Right cardiac atrium (tissue), 5 donors: ENCODE data around the gene COQ7. TPM values are rescaled to one million over a fixed set of nuclear protein-coding genes. Genes with fewer than 3 reads are reported as not detected.

ENCODE experiments used
- ATAC-seq, 2 donors: fragments of 200-7000 bp; cut with Tn5 transposase; one replicate each; pipeline versions ENCODE4 v1.8.0 to v1.9.1; 2020; ENCODE audit warnings: moderate library complexity in 2 of 2, mild to moderate bottlenecking in 1 of 2
- DNase-seq, 3 donors: peaks; one replicate each; pipeline ENCODE4 v3.0.0-alpha.2; 2020
- H3K27ac ChIP-seq: one replicate; pipeline ENCODE4 v1.5.1; 2013; ENCODE audit warnings: mild to moderate bottlenecking, low read length, control low read depth, moderate library complexity
- H3K27me3 ChIP-seq: one replicate; pipeline ENCODE4 v1.6.1; 2013; ENCODE audit not compliant: control insufficient read depth, insufficient read depth
- H3K4me1 ChIP-seq: one replicate; pipeline ENCODE4 v1.6.1; 2013; ENCODE audit warnings: low read length; ENCODE audit not compliant: control insufficient read depth, insufficient read depth
- H3K4me3 ChIP-seq: one replicate; pipeline ENCODE4 v1.5.1; 2013; ENCODE audit warnings: low read length, control low read depth
- H3K9me3 ChIP-seq: one replicate; pipeline ENCODE4 v1.6.1; 2013; ENCODE audit warnings: low read length; ENCODE audit not compliant: control insufficient read depth
- WGBS: extraction: QIAGEN DNeasy Blood & Tissue Kit; methylation state at CpG from one replicate; pipeline ENCODE4 v1.1.7; 2013; 5-methylcytosine and 5-hydroxymethylcytosine counted together
- intact Hi-C, 4 donors: fragments of 100-400 bp; cut with DNase I; formaldehyde crosslinking; loops; one replicate each; pipeline versions ENCODE4 v1.11.0 to v1.14.0; 2022 to 2023
- polyA plus RNA-seq: library from polyadenylated mRNA; stranded (reverse); fragments of 200-250 nt; gene quantifications from one replicate; pipeline ENCODE4 v1.2.3, GENCODE V29; 2013
- total RNA-seq, 4 donors: library from RNA; stranded (reverse); fragmentation: NEBNext Ultra II Directional; extraction: Animal tissue kit (Norgen Biotek cat#: 25700); gene quantifications; one replicate each; pipeline ENCODE4 v1.2.1, GENCODE V29; 2021
- donor health status: healthy with polysubstance abuse.
- donor health status: DM: no; HTN: yes; CAD: no.
- donor health status: DM: no; HTN: no; CAD: no.
- donor health status: DM: no; HTN: yes; CAD: no; lungs with severe emphysema.
- donor health status: DM: yes; HTN: yes; CAD: no.

COQ7 gene
- total and polyA plus RNA-seq, 5 donors, result 28.7 to 36.5 (median 33.5) TPM

GRCh38 chr16:19098173-19098572, 30.8 kb downstream of the COQ7 start:
- DNase-seq, result no peak
- WGBS, result 80% methylated on average over 1 of the region's 1 CpG
- intact Hi-C loops, result loop anchor here in 1 of 4 donors (10.0 kb wide), 1 partner anchor 407 kb away; no protein-coding TSS in a partner anchor

DNA sequence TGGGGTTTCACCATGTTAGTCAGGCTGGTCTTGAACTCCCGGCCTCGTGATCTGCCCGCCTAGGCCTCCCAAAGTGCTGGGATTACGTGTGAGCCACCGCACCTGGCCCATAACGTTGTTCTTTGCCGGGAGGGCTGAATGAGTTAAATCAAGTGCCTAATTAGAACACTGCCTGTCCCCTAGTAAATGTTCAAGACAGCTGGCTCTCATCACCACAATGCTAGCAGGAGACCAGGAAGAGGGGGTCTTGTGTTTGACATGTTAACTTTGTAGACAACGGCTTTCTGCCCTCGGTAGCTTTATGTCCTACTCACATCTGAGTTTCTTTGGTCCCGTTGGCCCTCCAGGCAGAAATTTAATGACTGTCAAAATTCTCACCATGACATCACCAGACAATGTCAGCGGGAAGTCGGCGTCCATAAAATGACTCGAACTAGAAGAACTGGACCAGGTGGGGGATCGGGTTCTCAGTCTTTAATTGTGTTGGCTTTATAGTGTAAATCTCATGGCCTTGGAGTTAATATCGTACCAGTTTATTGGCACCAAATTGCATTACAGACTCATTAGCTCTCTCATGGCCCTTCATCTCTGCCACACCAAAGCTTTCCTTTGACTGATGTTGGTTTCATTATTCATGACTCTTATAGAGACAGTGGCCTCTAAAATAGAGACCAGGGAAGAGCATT, 34.9 kb downstream of the COQ7 start:
- WGBS, result 72% methylated on average over 16 of the region's 16 CpGs
- Histone ChIP-seq H3K4me3 (no peak overlapping the region), H3K9me3 (no peaks in the 10 kb centered on the region), H3K4me1 (no peaks in the 10 kb centered on the region), H3K27me3 (no peaks in the 10 kb centered on the region), H3K27ac (no peak overlapping the region)
- DNase-seq, result no peak
- no peak for ATAC-seq
- intact Hi-C loops, result no loop called here

More at GRCh38 chr16:19098173-19098572, 30.8 kb downstream of the COQ7 start:
- Histone ChIP-seq H3K4me1 (no peaks in the 10 kb centered on the region), H3K27me3 (no peaks in the 10 kb centered on the region), H3K9me3 (no peaks in the 10 kb centered on the region), H3K27ac (no peak overlapping the region), H3K4me3 (no peak overlapping the region)
- ATAC-seq, result no peak

GRCh38 chr16:19104607-19105006, 37.2 kb downstream of the COQ7 start:
- Histone ChIP-seq H3K4me3 (no peak overlapping the region), H3K27me3 (no peaks in the 10 kb centered on the region), H3K4me1 (no peaks in the 10 kb centered on the region), H3K9me3 (no peaks in the 10 kb centered on the region), H3K27ac (no peak overlapping the region)
- ATAC-seq (no peak), DNase-seq (no peak)
- 58% methylated on average over 5 of the region's 5 CpGs for WGBS
- intact Hi-C loops, result no loop called here

GRCh38 chr16:19105131-19105530, 37.7 kb downstream of the COQ7 start:
- no peak overlapping the region for H3K4me3 ChIP-seq
- ATAC-seq (no peak), DNase-seq (no peak)
- H3K4me1 ChIP-seq, result no peaks in the 10 kb centered on the region
- intact Hi-C loops, result no loop called here
- no peaks in the 10 kb centered on the region for H3K27me3 ChIP-seq
- 89% methylated on average over 6 of the region's 6 CpGs for WGBS
- no peaks in the 10 kb centered on the region for H3K9me3 ChIP-seq
- no peak overlapping the region for H3K27ac ChIP-seq

GRCh38 chr16:19105891-19106624, 38.6 kb downstream of the COQ7 start:
- H3K4me3 ChIP-seq, result no peak overlapping the region
- no peak overlapping the region for H3K27ac ChIP-seq
- ATAC-seq (no peak), DNase-seq (peak in 1 of 3 donors; percentile 66)
- intact Hi-C loops, result no loop called here
- H3K9me3 ChIP-seq, result no peaks in the 10 kb centered on the region
- 47% methylated on average over 11 of the region's 11 CpGs for WGBS
- no peaks in the 10 kb centered on the region for H3K27me3 ChIP-seq
- H3K4me1 ChIP-seq, result no peaks in the 10 kb centered on the region

DNA sequence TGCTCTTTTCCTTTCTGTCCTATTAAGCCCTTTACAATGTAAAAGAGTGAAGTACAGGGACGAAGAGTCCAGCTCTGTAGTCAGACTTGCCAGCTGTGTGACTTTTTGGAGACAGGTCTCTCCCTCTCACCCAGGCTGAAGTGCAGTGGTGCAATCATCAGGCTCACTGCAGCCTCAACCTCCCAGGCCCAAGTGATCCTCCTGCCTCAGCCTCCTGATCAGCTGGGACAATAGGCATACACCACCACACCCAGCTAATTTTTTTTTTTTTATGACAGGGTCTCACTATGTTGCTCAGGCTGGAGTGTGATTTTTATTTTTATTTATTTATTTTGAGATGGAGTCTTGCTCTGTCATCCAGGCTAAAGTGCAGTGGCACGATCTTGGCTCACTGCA, 39.2 kb downstream of the COQ7 start:
- intact Hi-C loops, result no loop called here
- Histone ChIP-seq H3K27me3 (no peaks in the 10 kb centered on the region), H3K9me3 (no peaks in the 10 kb centered on the region), H3K4me1 (no peaks in the 10 kb centered on the region), H3K27ac (no peak overlapping the region), H3K4me3 (no peak overlapping the region)
- WGBS, result 94% methylated on average over 2 of the region's 2 CpGs
- DNase-seq (no peak), ATAC-seq (no peak)

DNA sequence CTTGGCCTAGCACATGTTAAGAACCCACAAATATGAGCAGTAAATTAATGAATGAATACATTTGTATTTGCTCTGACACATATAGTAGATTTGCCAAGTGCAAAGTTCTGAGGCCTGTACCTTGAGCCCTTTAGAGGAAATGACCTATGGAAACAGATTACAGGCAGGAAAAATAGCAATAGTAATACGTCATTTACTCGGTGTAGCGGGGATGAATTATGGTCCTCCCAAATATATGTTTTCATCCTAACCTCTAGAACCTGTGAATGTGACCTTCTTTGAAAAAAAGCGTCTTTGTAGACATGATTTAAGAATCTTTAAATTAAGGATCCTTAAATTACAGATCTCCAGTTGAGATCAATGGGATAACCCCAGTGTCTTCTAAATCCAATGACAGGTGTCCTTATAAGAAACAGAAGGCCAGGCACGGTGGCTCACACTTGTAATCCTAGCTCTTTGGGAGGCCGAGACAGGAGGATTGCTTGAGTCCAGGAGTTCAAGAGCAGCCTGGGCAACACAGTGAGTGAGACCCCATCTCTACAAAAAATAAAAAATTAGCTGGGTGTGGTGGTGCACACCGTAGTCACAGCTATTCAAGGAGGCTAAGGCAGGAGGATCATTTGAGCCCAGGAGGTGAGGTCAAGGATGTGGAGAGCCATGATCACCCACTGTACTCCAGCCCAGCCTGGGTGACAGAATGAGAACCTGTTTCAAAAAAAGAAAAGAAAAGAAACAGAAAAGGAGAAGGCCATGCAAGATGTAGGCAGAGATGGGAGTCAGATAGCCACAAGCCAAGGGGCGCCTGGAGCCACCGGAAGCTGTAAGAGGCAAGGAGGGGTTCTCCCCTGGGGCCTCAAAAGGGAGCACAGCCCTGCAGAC, 41.2 kb downstream of the COQ7 start:
- peaks cover 2% of the 10 kb centered on the region for H3K4me1 ChIP-seq
- intact Hi-C loops, result no loop called here
- H3K27me3 ChIP-seq, result no peaks in the 10 kb centered on the region
- no peak overlapping the region for H3K27ac ChIP-seq
- no peaks in the 10 kb centered on the region for H3K9me3 ChIP-seq
- WGBS, result 85% methylated on average over 9 of the region's 9 CpGs
- no peak for DNase-seq
- no peak for ATAC-seq
- no peak overlapping the region for H3K4me3 ChIP-seq

GRCh38 chr16:19109288-19109664, 41.9 kb downstream of the COQ7 start:
- intact Hi-C loops, result no loop called here
- no peak for DNase-seq

GRCh38 chr16:19110537-19111360, 43.3 kb downstream of the COQ7 start:
- ATAC-seq (no peak), DNase-seq (no peak)
- Histone ChIP-seq H3K4me1 (peaks cover 8% of the 10 kb centered on the region), H3K4me3 (no peak overlapping the region), H3K9me3 (no peaks in the 10 kb centered on the region), H3K27me3 (no peaks in the 10 kb centered on the region), H3K27ac (no peak overlapping the region)
- 84% methylated on average over 4 of the region's 4 CpGs for WGBS
- intact Hi-C loops, result no loop called here

More at GRCh38 chr16:19109288-19109664, 41.9 kb downstream of the COQ7 start:
- WGBS, result 88% methylated on average over 4 of the region's 4 CpGs
- Histone ChIP-seq H3K27me3 (no peaks in the 10 kb centered on the region), H3K4me1 (peaks cover 2% of the 10 kb centered on the region), H3K9me3 (no peaks in the 10 kb centered on the region), H3K4me3 (no peak overlapping the region), H3K27ac (no peak overlapping the region)
- no peak for ATAC-seq

DNA sequence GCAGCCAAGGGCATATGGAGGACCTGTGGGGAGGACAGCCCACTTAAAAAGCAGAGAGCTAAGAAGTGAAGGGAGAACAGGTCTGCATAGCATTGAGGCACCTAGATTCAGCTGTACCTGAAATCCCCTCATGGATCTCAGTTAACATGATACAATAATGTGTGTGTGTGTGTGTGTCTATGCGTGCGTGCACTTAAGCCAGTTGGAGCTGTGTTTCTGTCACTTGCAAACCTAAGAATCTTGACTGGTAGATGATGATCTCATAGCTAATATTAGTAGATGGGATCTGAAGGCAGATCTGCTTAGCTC, 44.6 kb downstream of the COQ7 start:
- peaks cover 11% of the 10 kb centered on the region for H3K4me1 ChIP-seq
- no peaks in the 10 kb centered on the region for H3K9me3 ChIP-seq
- 89% methylated on average over 2 of the region's 2 CpGs for WGBS

More for the DNA sequence above, 44.6 kb downstream of the COQ7 start:
- intact Hi-C loops, result no loop called here
- H3K4me3 ChIP-seq, result no peak overlapping the region
- no peak for DNase-seq
- H3K27me3 ChIP-seq, result no peaks in the 10 kb centered on the region
- ATAC-seq, result no peak
- no peak overlapping the region for H3K27ac ChIP-seq
